ENCODE results near the gene CCR3.
A peak's percentile ranks its signal among the peaks of the same experiment; 100 is the strongest.

Gene CCR3

GRCh38 chr3:46272028-46272451 is 29.8 kb downstream of the CCR3 start:
- no peak for DNase-seq (ENCODE audit: low read depth in 2 of 2)

GRCh38 chr3:46276497-46277099 is 34.3 kb downstream of the CCR3 start:
- peak; percentile 65 to 75 for DNase-seq (ENCODE audit: low read depth in 2 of 2)

- no peak for DNase-seq (ENCODE audit: low read depth in 2 of 2)
Observed at GRCh38 chr3:46277476-46277875, 35.2 kb downstream of the CCR3 start.

GRCh38 chr3:46278816-46279672 is 36.8 kb downstream of the CCR3 start:
- DNase-seq (ENCODE audit: low read depth in 2 of 2): no peak

GRCh38 chr3:46280105-46280797 is 38.0 kb downstream of the CCR3 start:
- peak in 1 of 2 experiments; percentile 44 for DNase-seq (ENCODE audit: low read depth in 2 of 2)

- DNase-seq (ENCODE audit: low read depth in 2 of 2): no peak
Observed at GRCh38 chr3:46281551-46281950, 39.3 kb downstream of the CCR3 start.

- no peak for DNase-seq (ENCODE audit: low read depth in 2 of 2)
Observed at GRCh38 chr3:46282041-46282440, 39.8 kb downstream of the CCR3 start.

GRCh38 chr3:46282696-46283095 is 40.4 kb downstream of the CCR3 start:
- DNase-seq (ENCODE audit: low read depth in 2 of 2): no peak

GRCh38 chr3:46283881-46284450 is 41.7 kb downstream of the CCR3 start:
- DNase-seq (ENCODE audit: low read depth in 2 of 2): no peak

- DNase-seq (ENCODE audit: low read depth in 2 of 2): peak in 1 of 2 experiments; percentile 40
Observed at GRCh38 chr3:46284981-46285683, 42.9 kb downstream of the CCR3 start.

GRCh38 chr3:46285931-46286619 is 43.8 kb downstream of the CCR3 start:
- DNase-seq (ENCODE audit: low read depth in 2 of 2): no peak

- DNase-seq (ENCODE audit: low read depth in 2 of 2): no peak
Observed at GRCh38 chr3:46286947-46287565, 44.8 kb downstream of the CCR3 start.

GRCh38 chr3:46289551-46289950 is 47.3 kb downstream of the CCR3 start:
- no peak for DNase-seq (ENCODE audit: low read depth in 2 of 2)

GRCh38 chr3:46289966-46290365 is 47.7 kb downstream of the CCR3 start:
- DNase-seq (ENCODE audit: low read depth in 2 of 2): no peak

- no peak for DNase-seq (ENCODE audit: low read depth in 2 of 2)
Observed at GRCh38 chr3:46291046-46291445, 48.8 kb downstream of the CCR3 start.

GRCh38 chr3:46293035-46293724 is 50.9 kb downstream of the CCR3 start:
- DNase-seq (ENCODE audit: low read depth in 2 of 2): no peak

- DNase-seq (ENCODE audit: low read depth in 2 of 2): peak; percentile 67 to 76
Observed at GRCh38 chr3:46293991-46294833, 52.0 kb downstream of the CCR3 start.

- DNase-seq (ENCODE audit: low read depth in 2 of 2): no peak
Observed at GRCh38 chr3:46296826-46297225, 54.6 kb downstream of the CCR3 start.

All from stimulated activated CD4-positive, alpha-beta T cell treated with anti-CD3 and anti-CD28 coated beads, Interleukin-12 subunit alpha, Interleukin-12 subunit beta, amount 100 ng/mL, for 24 hours (primary cell).